OCI-LY1 (cell line): ENCODE results near the gene ZKSCAN4.

Experiments used
- H2AFZ ChIP-seq: fragments of 200-600 bp; sonication (generic), shearing (Covaris generic); 2 replicates; pipeline ENCODE4 v1.6.0; 2014; ENCODE audit warnings: antibody characterized with exemption, mild to moderate bottlenecking, low read length
- H3F3A ChIP-seq: fragments of 200-600 bp; sonication (generic), shearing (Covaris generic); 2 replicates; pipeline ENCODE4 v1.6.0; 2014; ENCODE audit warnings: mild to moderate bottlenecking, antibody characterized with exemption, low read length, moderate library complexity; ENCODE audit not compliant: insufficient read depth
- H3K27ac ChIP-seq: fragments of 200-600 bp; sonication (generic); 2 replicates; pipeline ENCODE4 v1.5.1; 2014; ENCODE audit warnings: low read length, mixed run types, mild to moderate bottlenecking, low read depth; ENCODE audit not compliant: poor library complexity, severe bottlenecking
- H3K27me3 ChIP-seq: fragments of 200-600 bp; sonication (generic); 2 replicates; pipeline ENCODE4 v1.6.0; 2014; ENCODE audit warnings: antibody characterized with exemption, mild to moderate bottlenecking, low read length, moderate library complexity; ENCODE audit not compliant: insufficient read depth
- H3K36me3 ChIP-seq: fragments of 200-600 bp; sonication (generic); 2 replicates; pipeline ENCODE4 v1.6.1; 2014; ENCODE audit warnings: mild to moderate bottlenecking, antibody characterized with exemption, low read length, moderate library complexity, mixed read lengths; ENCODE audit not compliant: insufficient read depth
- H3K4me1 ChIP-seq: fragments of 200-600 bp; sonication (generic); 2 replicates; pipeline ENCODE4 v1.5.1; 2014; ENCODE audit warnings: mild to moderate bottlenecking, low read length, moderate library complexity; ENCODE audit not compliant: insufficient read depth, severe bottlenecking
- H3K4me2 ChIP-seq: fragments of 200-600 bp; sonication (generic), shearing (Covaris generic); 2 replicates; pipeline ENCODE4 v1.6.1; 2014; ENCODE audit warnings: low read length
- H3K4me3 ChIP-seq: fragments of 200-600 bp; sonication (generic); 2 replicates; pipeline ENCODE4 v1.5.1; 2014; ENCODE audit warnings: low read length, low read depth, mild to moderate bottlenecking, mixed read lengths; ENCODE audit not compliant: poor library complexity, severe bottlenecking
- H3K79me2 ChIP-seq: fragments of 200-600 bp; shearing (Covaris generic); 2 replicates; pipeline ENCODE4 v1.6.1; 2016; ENCODE audit warnings: mixed run types, low read length, mixed read lengths; ENCODE audit not compliant: insufficient read depth
- H3K9ac ChIP-seq: fragments of 200-600 bp; sonication (generic), shearing (Covaris generic); 2 replicates; pipeline ENCODE4 v1.6.1; 2014; ENCODE audit warnings: mild to moderate bottlenecking, low read length, mixed read lengths
- H3K9me2 ChIP-seq: fragments of 200-600 bp; sonication (generic), shearing (Covaris generic); 2 replicates; pipeline ENCODE4 v1.6.1; 2014; ENCODE audit warnings: low read depth, mild to moderate bottlenecking, low read length, mixed read lengths
- H3K9me3 ChIP-seq: fragments of 200-600 bp; shearing (Covaris generic); 2 replicates; pipeline ENCODE4 v1.6.1; 2014; ENCODE audit warnings: low read length, mixed read lengths
- H4K20me1 ChIP-seq: fragments of 200-600 bp; sonication (generic), shearing (Covaris generic); 2 replicates; pipeline ENCODE4 v1.6.0; 2016; ENCODE audit warnings: mild to moderate bottlenecking, low read length; ENCODE audit not compliant: insufficient read depth
- EZH2 ChIP-seq: fragments of 200-600 bp; sonication (generic), shearing (Covaris generic); IDR thresholded peaks from 2 replicates; pipeline ENCODE4 v1.8.0; 2017; ENCODE audit warnings: borderline replicate concordance, mixed run types, mild to moderate bottlenecking, antibody characterized with exemption, low read length, moderate library complexity, mixed read lengths
- TF ChIP-seq, protein P1 (sequence below): fragments of 200-600 bp; sonication (generic), shearing (Covaris generic); IDR thresholded peaks from 2 replicates; pipeline ENCODE4 v1.5.1; 2017; ENCODE audit warnings: mild to moderate bottlenecking, antibody characterized with exemption, low read length, moderate library complexity, mixed read lengths

ZKSCAN4 gene

DNA sequence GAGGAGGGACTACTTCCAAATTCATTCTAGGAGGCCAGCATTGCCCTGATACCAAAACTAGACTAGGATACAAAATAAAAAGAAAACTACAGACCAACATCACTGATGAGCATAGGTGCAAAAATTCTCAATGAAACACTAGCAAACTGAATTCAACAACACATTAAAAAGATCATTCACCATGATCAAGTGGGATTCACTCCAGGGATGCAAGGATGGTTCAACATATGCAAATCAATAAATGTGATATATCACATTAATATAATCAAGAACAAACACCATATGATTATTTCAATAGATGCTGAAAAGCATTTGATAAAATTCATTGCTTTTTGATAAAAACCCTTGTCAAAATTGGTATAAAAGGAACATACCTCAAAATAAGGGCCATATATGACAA, 39.5 kb upstream of the ZKSCAN4 start:
- H3K79me2 ChIP-seq = no peaks in the 10 kb centered on the region
- no peaks in the 10 kb centered on the region for H3K9me2 ChIP-seq

DNA sequence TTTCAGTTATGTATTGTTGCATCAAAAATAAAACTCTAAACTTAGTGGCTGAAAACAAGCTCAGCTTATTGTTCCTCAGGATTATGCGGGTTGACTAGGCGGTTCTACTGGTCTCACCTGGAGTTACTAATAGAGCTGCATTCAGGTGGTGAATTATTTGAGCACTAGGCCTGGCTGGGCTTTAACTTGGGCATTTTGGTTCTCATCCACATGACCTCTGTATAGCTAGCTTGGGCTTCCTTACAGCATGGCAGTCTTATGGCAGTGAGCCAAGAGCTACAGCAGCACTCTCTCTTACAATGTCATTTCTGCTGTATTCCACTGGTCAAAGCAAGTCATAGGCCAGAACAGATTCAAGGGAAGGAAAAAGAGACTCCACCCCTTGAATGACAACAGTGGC, 30.9 kb upstream of the ZKSCAN4 start:
- Histone ChIP-seq H3K9me2 (no peaks in the 10 kb centered on the region), H4K20me1 (no peaks in the 10 kb centered on the region), H3K4me3 (no peak overlapping the region), H3K4me1 (peaks cover 17% of the 10 kb centered on the region), H3K79me2 (no peaks in the 10 kb centered on the region), H2AFZ (no peak overlapping the region), H3K27me3 (no peaks in the 10 kb centered on the region), H3K27ac (no peak overlapping the region), H3F3A (no peaks in the 10 kb centered on the region), H3K36me3 (peaks cover 23% of the 10 kb centered on the region), H3K9ac (no peak overlapping the region), H3K4me2 (no peak overlapping the region), H3K9me3 (no peaks in the 10 kb centered on the region)
- TF ChIP-seq, protein P1, sequence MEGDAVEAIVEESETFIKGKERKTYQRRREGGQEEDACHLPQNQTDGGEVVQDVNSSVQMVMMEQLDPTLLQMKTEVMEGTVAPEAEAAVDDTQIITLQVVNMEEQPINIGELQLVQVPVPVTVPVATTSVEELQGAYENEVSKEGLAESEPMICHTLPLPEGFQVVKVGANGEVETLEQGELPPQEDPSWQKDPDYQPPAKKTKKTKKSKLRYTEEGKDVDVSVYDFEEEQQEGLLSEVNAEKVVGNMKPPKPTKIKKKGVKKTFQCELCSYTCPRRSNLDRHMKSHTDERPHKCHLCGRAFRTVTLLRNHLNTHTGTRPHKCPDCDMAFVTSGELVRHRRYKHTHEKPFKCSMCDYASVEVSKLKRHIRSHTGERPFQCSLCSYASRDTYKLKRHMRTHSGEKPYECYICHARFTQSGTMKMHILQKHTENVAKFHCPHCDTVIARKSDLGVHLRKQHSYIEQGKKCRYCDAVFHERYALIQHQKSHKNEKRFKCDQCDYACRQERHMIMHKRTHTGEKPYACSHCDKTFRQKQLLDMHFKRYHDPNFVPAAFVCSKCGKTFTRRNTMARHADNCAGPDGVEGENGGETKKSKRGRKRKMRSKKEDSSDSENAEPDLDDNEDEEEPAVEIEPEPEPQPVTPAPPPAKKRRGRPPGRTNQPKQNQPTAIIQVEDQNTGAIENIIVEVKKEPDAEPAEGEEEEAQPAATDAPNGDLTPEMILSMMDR = no peak
- no peak for TF ChIP-seq EZH2

More for the DNA sequence above, 39.5 kb upstream of the ZKSCAN4 start:
- H3K27me3 ChIP-seq = no peaks in the 10 kb centered on the region
- H3K4me1 ChIP-seq = no peaks in the 10 kb centered on the region
- no peak overlapping the region for H3K27ac ChIP-seq
- H3K4me3 ChIP-seq = no peak overlapping the region
- H4K20me1 ChIP-seq = no peaks in the 10 kb centered on the region
- H3F3A ChIP-seq = no peaks in the 10 kb centered on the region
- H3K9ac ChIP-seq = no peak overlapping the region
- no peaks in the 10 kb centered on the region for H3K9me3 ChIP-seq
- no peak overlapping the region for H2AFZ ChIP-seq
- TF ChIP-seq EZH2 = no peak
- TF ChIP-seq, protein P1 = no peak
- H3K4me2 ChIP-seq = no peak overlapping the region
- peaks cover 8% of the 10 kb centered on the region for H3K36me3 ChIP-seq

DNA sequence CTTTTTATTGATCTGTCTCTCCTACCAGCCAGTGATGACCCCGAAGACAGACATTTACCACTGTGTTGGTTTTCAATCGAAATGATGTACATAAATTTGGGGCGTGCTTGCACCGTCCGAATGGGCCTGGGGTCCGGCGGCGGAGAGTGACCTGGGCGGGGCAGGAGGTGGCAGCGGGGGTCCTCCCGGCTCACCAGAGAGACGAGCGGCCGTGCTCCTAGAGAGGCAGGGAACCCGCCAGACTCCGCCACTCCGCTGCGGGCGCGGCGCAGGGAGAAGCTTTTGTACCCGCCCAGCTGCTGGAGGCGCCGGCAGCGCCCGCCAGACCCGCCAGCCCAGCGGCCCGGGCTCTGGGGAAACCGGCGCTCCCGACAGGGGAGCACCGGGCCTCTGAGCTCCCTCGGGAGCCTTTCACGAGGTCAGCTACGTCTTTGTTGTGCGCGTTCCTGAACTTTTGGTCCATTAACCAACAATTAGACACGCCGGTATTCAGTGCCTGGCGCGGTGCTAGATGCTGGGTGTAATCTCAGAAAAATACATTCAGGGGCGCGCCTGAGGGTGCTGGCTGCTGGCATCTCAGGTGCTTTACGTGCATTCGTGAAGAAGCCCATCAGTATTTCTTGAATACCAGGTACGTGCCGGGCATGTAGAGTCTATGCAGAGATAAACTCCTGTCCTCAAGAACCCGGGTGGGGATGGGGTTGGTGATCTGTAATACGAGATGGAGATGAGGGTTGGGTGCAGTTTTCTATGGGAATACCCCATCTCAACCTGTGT, 29.4 kb upstream of the ZKSCAN4 start, which contains the start of gene PGBD1:
Gene PGBD1, plus strand, starts transcription at position 285 of the 777 bp plus-strand sequence. CDS start 2,242 bp downstream, outside the sequence.
- Histone ChIP-seq H3K4me3 (peak within 1 kb of the TSS; percentile 63), H3K27ac (no peak within 1 kb of the TSS), H4K20me1 (no peaks in the 10 kb centered on the region), H3K36me3 (peaks cover 31% of the 10 kb centered on the region), H3K4me2 (peak within 1 kb of the TSS; percentile 81), H2AFZ (peak within 1 kb of the TSS; percentile 3; the same call in 1 of the 2 replicates), H3K79me2 (no peaks in the 10 kb centered on the region), H3K9ac (peak within 1 kb of the TSS; percentile 63), H3K9me2 (no peaks in the 10 kb centered on the region), H3K9me3 (no peaks in the 10 kb centered on the region), H3F3A (no peaks in the 10 kb centered on the region), H3K27me3 (no peaks in the 10 kb centered on the region), H3K4me1 (peaks cover 17% of the 10 kb centered on the region)
- TF ChIP-seq EZH2 = no peak
- TF ChIP-seq, protein P1 = no peak; the same call in 1 of the 2 replicates
